Activated CD4-positive, alpha-beta T cell treated with anti-CD3 and anti-CD28 coated beads, Interleukin-2, amount 50 U/mL, for 16 hours (primary cell): ENCODE results near the gene SMAP1.

Experiments
- DNase-seq: peaks from one replicate; pipeline ENCODE4 v3.0.0-alpha.2; 2020

Gene SMAP1

DNA sequence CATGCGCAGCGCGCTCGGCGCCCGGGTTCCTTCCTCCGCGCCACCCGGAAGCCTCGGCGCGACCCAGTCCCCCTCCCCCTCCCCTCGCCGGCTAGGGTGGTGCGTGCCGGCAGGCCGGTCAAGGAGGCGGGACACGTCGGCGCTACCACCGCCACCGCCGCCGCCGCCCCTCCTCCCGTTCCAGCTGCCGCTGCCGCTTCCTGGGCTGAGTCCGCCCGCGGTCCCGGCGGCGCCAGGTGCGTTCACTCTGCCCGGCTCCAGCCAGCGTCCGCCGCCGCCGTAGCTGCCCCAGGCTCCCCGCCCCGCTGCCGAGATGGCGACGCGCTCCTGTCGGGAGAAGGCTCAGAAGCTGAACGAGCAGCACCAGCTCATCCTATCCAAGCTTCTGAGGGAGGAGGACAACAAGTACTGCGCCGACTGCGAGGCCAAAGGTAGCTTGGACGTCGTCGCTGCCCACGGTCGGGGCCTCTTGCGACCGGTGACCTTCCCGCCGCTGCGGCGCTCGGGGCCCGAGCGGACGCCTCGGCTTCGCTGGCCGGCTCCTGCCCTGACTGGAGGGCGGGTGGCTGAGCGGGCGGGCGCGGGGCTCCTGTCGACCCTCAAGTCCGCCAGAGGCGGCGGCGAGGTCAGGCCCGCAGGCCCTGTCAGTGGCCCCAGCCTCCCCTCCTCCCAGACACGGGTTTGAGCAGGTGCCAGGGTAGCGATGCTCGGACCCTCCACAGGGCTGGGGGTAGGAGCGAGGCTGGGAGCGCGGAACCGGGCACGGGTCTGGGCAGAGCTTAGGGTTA is at the start of gene SMAP1:
TSS of gene SMAP1 (plus strand) at position 173 of the 788 bp plus-strand sequence. CDS start at position 314, 141 bp downstream.
- DNase-seq, result peak; percentile 95

- DNase-seq, result no peak
These were observed 46.9 kb upstream of the SMAP1 start for GRCh38 chr6:70620746-70621145.

DNA sequence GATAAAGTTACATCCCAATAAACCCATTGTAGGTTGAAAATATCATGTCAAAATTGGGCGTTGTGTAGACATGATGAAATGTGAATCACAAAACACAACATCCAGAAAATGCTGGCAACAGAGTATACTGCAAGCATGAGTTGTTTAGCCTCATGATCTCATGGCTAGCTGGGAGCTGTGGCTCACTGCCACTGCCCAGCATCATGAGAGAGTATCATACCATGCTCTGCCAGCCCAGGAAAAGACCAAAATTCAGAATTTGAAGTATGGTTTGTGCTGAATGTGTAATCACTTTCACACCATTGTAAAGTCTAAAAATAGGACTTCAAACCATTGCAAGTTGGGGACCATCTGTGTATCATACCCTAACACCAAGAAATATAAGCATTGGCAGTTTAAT is 45.2 kb upstream of the SMAP1 start:
- DNase-seq, result no peak

DNA sequence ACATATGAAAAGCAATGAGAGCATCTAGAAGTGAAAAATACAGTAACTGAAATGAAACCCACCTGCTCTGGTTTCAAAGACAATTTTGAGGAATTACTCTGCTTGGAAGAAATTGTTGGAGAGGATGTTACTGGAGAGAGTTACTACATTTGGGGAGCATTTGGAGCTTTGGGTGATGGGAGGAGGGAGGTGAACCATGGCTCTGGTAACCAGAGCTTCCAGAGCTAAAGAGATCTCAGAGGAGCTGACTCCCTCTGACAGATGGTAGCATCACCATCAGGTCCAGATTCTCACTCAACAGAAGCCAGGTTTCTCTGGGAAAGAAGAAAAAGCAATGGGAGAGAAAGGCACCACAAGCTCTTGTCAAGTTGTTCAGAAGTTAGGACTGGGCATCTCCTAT is 42.2 kb upstream of the SMAP1 start:
- DNase-seq, result no peak

GRCh38 chr6:70627500-70628254 is 40.0 kb upstream of the SMAP1 start:
- no peak for DNase-seq

DNA sequence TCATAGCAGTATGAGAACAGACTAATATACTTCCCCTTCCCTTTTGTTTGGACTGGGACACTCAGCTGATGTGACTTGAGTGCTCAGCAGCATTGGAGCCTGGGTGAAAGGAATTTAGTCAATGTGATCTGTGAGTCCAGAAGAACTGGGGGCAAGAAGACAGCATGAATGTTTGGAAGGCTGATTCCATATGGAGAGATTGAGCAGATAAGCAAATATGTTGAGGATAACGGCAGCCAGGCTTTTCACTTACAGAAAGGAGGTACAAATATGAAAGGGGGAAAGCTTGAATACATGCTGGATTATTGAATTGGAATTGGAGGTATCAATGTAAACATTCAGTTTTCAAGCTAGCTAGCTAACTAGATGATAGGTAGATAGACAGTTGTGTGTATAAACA is 37.8 kb upstream of the SMAP1 start:
- DNase-seq, result no peak

DNA sequence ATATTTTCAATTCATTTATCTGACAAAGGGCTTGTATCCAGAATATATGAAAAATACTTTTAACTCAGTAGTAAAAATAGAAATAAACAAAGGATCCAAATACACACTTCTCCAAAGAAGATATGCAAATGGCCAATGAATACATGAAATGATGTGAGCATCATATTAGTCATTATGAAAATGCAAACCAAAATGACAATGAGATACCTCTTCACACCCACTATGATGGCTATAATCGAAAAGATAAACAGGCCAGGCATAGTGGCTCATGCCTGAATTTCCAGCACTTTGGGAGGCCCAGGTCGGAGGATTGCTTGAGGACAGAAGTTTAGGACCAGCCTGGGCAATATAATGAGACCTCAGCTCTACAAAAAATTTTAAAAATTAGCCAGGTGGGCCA is 33.8 kb upstream of the SMAP1 start:
- no peak for DNase-seq

- DNase-seq, result no peak
These were observed 31.1 kb upstream of the SMAP1 start for GRCh38 chr6:70636596-70636995.

GRCh38 chr6:70638468-70638867 is 29.2 kb upstream of the SMAP1 start:
- DNase-seq, result no peak

DNA sequence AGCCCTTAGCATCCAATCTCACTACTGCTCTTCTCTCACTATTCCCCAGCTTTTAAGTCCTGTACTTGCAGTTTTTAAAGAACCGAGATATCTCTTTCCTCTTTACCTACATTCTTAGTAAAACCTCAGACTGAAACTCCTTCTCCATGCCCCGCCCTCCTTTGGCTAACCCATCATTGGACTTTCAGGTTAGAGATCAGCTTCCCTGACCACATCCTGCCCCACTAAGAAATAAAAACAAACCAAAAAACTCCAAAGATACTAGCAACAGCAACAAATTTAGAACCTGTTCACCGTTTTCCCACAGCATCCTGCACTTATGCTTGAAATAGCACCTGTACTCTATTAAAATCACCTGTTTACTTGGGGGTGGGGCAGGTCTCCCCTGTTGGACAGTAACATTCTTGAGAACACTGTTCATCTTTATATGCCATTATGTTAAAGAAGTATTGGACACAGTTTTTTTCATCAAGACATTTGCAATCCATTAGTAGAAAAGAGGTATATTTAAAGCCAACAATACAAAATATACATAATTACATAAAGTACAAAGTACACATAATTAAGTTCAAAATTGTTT is 16.3 kb upstream of the SMAP1 start:
- peak; percentile 82 for DNase-seq

GRCh38 chr6:70652216-70652615 is 15.5 kb upstream of the SMAP1 start:
- no peak for DNase-seq

GRCh38 chr6:70657706-70658105 is 10.0 kb upstream of the SMAP1 start:
- DNase-seq, result no peak

- DNase-seq, result no peak
These were observed 3.7 kb upstream of the SMAP1 start for GRCh38 chr6:70663881-70664466.

DNA sequence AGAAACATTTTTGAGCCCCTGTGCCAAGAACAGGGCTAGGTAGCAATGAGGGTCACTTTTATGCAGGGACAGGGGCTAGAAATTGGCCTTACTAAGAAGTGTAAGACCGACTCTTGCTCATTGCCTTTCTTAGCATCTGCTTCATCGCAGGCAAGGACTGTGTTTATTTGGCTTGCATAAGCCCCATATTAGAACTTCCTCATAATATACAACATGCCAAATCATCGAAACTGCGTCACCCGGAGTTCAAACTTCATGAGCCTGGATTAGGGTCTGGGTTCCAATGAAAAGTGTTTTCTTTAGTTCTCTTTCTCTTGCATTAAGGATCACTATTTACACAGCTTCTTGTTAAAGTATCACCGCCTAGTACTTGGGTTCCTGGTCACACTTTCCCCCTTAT is 977 bp upstream of the SMAP1 start:
- DNase-seq, result no peak

- no peak for DNase-seq
These were observed 400 bp upstream of the SMAP1 start for GRCh38 chr6:70667256-70667710.

- DNase-seq, result no peak
These were observed 773 bp downstream of the SMAP1 start for GRCh38 chr6:70668499-70668812.

DNA sequence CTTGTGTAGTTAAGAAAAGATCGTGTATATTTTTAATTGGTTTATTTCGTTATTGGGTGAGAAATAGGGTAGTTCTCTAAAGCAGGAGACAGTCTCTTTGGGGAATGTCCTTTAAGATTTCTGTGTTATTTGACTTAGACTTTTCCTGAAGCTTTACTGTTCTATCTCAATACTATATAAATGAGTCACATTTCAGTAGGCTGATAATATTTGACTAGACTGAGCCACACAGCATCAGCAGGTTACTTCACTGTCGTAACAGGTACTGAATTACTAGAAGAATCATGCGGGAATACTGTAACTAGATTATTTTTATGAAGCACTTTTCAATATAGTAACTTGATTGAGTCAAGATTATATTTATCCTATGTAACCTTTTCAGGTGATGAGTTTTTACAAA is 1.4 kb downstream of the SMAP1 start:
- peak; percentile 29 for DNase-seq

DNA sequence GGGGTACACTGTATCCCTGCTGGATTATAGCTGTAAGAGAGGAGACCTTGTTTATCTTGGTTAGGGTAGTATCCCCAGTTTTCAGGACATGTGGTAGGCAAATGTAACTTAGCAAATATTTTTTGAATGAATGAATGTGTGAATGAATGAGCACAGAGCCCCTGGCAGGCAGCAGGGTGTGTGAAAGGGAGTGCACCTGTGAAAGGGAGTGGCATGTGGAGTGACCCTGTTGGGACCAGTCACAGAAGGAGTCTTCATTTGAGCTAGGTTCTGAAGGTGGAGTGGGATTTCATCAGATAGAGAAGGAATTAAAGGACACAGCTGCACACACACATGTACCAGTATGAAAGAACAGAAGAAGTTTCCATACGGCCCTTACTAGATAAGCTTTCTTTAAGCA is 4.9 kb downstream of the SMAP1 start:
- no peak for DNase-seq

DNA sequence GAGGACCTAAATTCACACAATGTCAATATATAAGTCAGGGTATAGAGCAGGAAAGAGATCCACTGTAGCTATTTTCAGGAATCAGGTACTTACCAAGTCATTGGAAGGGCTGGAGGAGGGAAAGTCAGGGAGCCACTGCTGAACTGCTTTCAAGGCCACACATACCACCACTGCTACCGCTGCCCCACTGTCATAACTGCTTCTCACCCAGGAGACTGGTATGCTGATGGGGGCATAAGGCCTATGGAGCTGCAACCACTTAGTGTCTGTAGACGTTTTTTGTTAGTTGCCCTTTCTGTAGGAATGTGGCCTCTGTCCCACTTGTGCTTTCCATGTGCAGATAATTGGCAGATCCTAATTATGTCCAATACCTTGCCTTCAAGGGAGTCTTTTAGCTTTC is 5.4 kb downstream of the SMAP1 start:
- DNase-seq, result no peak

DNA sequence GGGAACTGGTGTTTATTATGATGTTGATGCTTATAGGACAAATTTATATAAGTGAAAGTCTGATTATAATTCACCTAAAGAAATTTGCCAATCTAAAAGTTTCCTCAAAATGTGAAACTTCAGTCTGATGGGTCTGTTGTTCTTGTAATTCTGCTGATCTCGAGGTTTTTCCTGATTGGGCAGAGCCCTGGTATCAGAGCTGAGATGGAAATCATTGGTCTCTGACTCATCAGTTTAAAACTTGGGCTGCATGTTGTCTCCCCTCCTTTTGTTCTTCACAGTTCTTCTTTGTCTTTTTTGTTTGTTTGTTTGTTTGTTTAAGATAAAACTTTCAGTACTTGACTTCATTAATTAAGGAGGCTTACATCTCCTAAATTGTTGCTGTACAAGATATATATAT is 5.9 kb downstream of the SMAP1 start:
- peak; percentile 39 for DNase-seq

DNA sequence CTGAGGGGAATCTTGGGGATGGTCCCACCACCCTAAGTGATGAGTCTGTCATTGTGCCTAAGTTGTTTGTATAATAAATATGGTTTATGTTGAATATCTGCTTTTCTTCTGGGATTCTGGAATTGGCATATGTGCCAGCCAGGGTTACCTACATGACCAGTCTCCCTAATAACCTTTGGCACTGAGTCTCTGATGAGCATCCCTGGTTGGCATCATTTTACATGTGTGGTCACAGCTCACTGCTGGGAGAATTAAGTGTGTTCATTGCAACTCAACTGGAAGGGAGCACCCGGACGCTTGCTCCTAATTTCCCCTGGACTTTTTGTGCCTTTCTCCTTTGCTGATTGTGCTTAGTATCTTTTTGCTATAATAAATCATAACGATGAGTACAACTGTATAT is 8.1 kb downstream of the SMAP1 start:
- DNase-seq, result no peak

DNA sequence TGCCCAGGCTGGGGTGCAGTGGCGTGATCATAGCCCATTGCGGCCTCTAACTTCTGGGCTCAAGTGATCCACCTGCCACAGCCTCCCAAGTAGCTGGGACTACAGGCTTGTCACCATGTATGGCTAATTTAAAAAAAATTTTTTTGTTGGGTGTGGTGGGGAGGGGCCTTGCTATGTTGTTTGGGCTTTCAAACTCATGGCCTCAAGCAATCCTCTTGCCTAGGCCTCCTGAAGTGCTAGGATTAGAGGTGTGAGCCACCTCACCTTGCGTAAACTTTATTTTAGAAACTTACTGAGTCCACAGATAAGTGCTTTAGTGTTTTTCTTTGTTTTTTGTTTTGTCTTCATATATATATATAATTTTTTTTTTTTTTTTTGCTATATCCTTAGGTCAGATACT is 9.1 kb downstream of the SMAP1 start:
- DNase-seq, result no peak

DNA sequence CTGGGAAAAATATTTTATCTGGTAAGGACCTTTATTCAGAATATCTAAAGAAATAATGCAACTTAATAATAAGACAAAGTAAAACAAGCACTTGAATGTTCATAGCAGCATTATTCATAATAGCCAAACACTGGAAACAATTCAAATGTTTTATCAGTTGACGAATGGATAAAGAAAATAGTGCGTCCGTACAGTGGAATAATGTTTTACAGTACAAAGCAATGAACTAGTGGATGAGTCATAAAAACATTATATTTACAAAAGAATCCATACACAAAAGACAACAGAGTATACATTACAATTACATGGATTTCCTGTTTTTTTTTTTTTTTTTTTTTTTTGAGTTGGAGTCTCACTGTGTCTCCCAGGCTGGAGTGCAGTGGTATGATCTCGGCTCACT is 12.7 kb downstream of the SMAP1 start:
- DNase-seq, result no peak
